ENCODE measurements around the gene PCDHA3. TPM values are rescaled to one million over a fixed set of nuclear protein-coding genes. Genes with fewer than 3 reads are reported as not detected.
"Not testable (repeated sequence)": the region's sequence is repeated elsewhere in the genome, so short reads cannot be mapped to it uniquely, and the experiment has no call there.

PCDHA3 gene
- total RNA-seq, 1 donor from 2014 or later: 0.37 TPM

DNA sequence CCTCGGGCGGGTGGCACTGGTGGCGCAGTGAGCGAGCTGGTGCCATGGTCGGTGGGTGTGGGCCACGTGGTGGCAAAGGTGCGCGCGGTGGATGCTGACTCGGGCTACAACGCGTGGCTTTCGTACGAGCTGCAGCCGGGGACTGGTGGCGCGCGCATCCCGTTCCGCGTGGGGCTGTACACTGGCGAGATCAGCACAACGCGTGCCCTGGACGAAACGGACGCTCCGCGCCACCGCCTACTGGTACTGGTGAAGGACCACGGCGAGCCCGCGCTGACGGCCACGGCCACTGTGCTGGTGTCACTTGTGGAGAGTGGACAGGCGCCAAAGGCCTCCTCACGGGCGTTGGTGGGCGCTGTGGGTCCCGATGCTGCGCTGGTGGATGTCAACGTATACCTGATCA is 8.0 kb downstream of the PCDHA3 start:
- Mint-ChIP-seq H3K27me3 (ENCODE audit: low read depth) (no peaks in the 10 kb centered on the region), H3K27ac (ENCODE audit: unreplicated experiment) (no peak overlapping the region), H3K9me3 (peaks cover 22% of the 10 kb centered on the region), H3K4me3 (no peak overlapping the region), H3K4me1 (peaks cover 16% of the 10 kb centered on the region), H3K36me3 (ENCODE audit: low read depth) (peaks cover 54% of the 10 kb centered on the region)
- DNase-seq (ENCODE audit: low read depth, low spot score): no peak
- TF ChIP-seq, protein P1, sequence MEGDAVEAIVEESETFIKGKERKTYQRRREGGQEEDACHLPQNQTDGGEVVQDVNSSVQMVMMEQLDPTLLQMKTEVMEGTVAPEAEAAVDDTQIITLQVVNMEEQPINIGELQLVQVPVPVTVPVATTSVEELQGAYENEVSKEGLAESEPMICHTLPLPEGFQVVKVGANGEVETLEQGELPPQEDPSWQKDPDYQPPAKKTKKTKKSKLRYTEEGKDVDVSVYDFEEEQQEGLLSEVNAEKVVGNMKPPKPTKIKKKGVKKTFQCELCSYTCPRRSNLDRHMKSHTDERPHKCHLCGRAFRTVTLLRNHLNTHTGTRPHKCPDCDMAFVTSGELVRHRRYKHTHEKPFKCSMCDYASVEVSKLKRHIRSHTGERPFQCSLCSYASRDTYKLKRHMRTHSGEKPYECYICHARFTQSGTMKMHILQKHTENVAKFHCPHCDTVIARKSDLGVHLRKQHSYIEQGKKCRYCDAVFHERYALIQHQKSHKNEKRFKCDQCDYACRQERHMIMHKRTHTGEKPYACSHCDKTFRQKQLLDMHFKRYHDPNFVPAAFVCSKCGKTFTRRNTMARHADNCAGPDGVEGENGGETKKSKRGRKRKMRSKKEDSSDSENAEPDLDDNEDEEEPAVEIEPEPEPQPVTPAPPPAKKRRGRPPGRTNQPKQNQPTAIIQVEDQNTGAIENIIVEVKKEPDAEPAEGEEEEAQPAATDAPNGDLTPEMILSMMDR (conservative IDR thresholded peaks at IDR 0.05): no peak

DNA sequence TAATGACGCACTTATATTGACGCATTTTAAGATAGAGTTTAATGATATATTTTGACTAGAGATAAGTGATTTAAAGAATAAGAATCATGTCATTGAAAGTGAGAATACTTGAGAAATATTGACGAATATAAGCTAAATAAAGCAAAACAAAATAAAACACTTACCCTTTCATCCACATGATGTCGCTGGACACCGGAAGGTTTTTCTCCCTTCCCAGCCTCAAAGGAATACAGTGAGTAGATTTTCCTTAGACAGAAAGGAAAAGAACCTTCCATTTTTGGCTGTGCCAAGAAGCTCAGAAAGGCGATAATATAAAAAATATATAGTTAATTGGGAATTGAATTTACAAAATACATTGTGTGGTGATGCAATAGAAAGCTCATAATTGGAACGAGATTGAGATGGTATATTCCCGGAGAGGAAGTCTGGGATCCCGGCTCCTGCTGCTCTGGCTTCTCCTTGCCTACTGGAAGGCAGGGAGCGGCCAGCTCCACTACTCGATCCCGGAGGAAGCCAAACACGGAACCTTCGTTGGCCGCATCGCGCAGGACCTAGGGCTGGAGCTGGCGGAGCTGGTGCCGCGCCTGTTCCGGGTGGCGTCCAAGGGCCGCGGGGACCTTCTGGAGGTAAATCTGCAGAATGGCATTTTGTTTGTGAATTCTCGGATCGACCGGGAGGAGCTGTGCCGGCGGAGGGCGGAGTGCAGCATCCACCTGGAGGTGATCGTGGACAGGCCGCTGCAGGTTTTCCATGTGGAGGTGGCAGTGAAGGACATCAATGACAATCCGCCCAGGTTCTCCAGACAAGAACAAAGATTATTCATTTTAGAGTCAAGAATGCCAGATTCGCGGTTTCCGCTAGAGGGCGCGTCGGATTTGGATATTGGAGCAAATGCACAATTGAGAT is 20.8 kb downstream of the PCDHA3 start, which contains the start of gene PCDHA5:
Gene PCDHA5 (plus strand): TSS at position 239 of the 906 bp plus-strand sequence.
- no peak within 1 kb of the TSS for H3K4me3 Mint-ChIP-seq
- no peaks in the 10 kb centered on the region for H3K4me1 Mint-ChIP-seq
- H3K27me3 Mint-ChIP-seq (ENCODE audit: low read depth): no peaks in the 10 kb centered on the region
- H3K36me3 Mint-ChIP-seq (ENCODE audit: low read depth): peaks cover 43% of the 10 kb centered on the region
- TF ChIP-seq, protein P1 (conservative IDR thresholded peaks at IDR 0.05): no peak
- H3K27ac Mint-ChIP-seq (ENCODE audit: unreplicated experiment): no peak within 1 kb of the TSS
- H3K9me3 Mint-ChIP-seq: peaks cover 3% of the 10 kb centered on the region
- DNase-seq (ENCODE audit: low read depth, low spot score): no peak

DNA sequence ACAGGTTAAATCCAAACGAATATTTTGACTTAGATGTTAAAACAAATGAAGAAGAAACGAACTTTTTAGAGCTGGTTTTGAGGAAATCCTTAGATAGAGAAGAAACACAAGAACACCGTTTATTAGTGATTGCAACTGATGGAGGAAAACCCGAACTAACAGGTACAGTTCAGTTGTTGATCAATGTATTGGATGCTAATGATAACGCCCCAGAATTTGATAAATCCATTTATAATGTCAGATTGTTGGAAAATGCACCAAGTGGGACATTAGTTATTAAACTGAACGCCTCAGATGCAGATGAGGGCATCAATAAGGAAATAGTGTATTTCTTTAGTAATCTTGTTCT is 21.4 kb downstream of the PCDHA3 start:
- Mint-ChIP-seq H3K9me3 (peaks cover 3% of the 10 kb centered on the region), H3K27ac (ENCODE audit: unreplicated experiment) (no peak overlapping the region), H3K36me3 (ENCODE audit: low read depth) (peaks cover 49% of the 10 kb centered on the region), H3K4me3 (no peak overlapping the region), H3K4me1 (peaks cover 4% of the 10 kb centered on the region), H3K27me3 (ENCODE audit: low read depth) (no peaks in the 10 kb centered on the region)
- TF ChIP-seq, protein P1 (conservative IDR thresholded peaks at IDR 0.05): no peak
- no peak for DNase-seq (ENCODE audit: low read depth, low spot score)

DNA sequence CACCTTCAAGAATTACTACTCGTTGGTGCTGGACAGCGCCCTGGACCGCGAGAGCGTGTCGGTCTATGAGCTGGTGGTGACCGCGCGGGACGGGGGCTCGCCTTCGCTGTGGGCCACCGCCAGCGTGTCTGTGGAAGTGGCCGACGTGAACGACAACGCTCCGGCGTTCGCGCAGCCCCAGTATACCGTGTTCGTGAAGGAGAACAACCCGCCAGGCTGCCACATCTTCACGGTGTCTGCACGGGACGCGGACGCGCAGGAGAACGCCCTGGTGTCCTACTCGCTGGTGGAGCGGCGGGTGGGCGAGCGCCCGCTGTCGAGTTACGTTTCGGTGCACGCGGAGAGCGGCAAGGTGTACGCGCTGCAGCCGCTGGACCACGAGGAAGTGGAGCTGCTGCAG is 22.1 kb downstream of the PCDHA3 start:
- not testable (repeated sequence) for H3K4me1 Mint-ChIP-seq; H3K27ac Mint-ChIP-seq (ENCODE audit: unreplicated experiment); DNase-seq (ENCODE audit: low read depth, low spot score); H3K9me3 Mint-ChIP-seq; H3K4me3 Mint-ChIP-seq; H3K27me3 Mint-ChIP-seq (ENCODE audit: low read depth)
- peaks cover 46% of the 10 kb centered on the region for H3K36me3 Mint-ChIP-seq (ENCODE audit: low read depth)

DNA sequence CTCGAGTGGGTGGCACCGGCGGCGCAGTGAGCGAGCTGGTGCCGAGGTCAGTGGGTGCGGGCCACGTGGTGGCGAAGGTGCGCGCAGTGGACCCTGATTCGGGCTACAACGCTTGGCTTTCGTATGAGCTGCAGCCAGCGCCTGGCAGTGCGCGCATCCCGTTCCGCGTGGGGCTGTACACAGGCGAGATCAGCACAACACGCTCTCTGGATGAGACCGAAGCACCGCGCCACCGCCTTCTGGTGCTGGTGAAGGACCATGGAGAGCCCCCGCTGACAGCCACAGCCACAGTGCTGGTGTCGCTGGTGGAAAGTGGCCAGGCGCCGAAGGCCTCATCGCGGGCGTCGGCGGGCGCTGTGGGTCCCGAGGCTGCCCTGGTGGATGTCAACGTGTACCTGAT is 22.6 kb downstream of the PCDHA3 start:
- no peak overlapping the region for H3K27ac Mint-ChIP-seq (ENCODE audit: unreplicated experiment)
- H3K4me1 Mint-ChIP-seq: peaks cover 7% of the 10 kb centered on the region
- H3K4me3 Mint-ChIP-seq: no peak overlapping the region
- DNase-seq (ENCODE audit: low read depth, low spot score): no peak
- no peaks in the 10 kb centered on the region for H3K27me3 Mint-ChIP-seq (ENCODE audit: low read depth)
- TF ChIP-seq, protein P1 (conservative IDR thresholded peaks at IDR 0.05): no peak
- peaks cover 44% of the 10 kb centered on the region for H3K36me3 Mint-ChIP-seq (ENCODE audit: low read depth)
- peaks cover 5% of the 10 kb centered on the region for H3K9me3 Mint-ChIP-seq

DNA sequence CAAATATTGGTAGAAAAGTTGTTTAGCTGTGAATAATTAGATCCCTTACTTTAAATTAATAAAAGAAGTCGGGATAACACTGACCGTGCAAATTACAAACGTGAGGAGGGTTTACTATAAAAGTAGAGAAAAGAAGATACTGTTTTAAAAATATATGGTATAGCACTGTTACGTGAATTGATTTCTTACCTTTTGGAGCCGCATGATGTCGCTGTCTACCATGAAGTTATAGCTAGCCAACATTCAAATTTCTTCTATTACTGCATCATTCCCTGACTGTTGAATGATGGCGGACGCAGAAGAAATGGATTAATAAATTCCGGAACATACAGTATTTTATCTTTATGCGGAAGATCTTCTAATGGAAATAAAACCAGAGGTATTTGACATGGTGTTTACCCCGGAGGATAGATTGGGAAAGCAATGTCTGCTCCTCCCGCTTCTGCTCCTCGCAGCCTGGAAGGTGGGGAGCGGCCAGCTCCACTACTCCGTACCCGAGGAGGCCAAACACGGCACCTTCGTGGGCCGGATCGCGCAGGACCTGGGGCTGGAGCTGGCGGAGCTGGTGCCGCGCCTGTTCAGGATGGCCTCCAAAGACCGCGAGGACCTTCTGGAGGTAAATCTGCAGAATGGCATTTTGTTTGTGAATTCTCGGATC is 27.0 kb downstream of the PCDHA3 start, which contains the start of gene PCDHA6:
Gene PCDHA6 (plus strand): TSS at position 257 of the 658 bp plus-strand sequence. CDS start 132 bp downstream, at position 389.
- Mint-ChIP-seq H3K4me1 (peaks cover 10% of the 10 kb centered on the region), H3K9me3 (peaks cover 9% of the 10 kb centered on the region), H3K27ac (ENCODE audit: unreplicated experiment) (peak within 1 kb of the TSS; percentile 92), H3K27me3 (ENCODE audit: low read depth) (no peaks in the 10 kb centered on the region), H3K4me3 (peak within 1 kb of the TSS; percentile 87), H3K36me3 (ENCODE audit: low read depth) (peaks cover 57% of the 10 kb centered on the region)
- TF ChIP-seq, protein P1 (conservative IDR thresholded peaks at IDR 0.05): peak; percentile 69
- DNase-seq (ENCODE audit: low read depth, low spot score): no peak

Data from neural crest cell (in vitro differentiated cells).